ENCODE data around the gene EPS8L2.
A peak's percentile ranks its signal among the peaks of the same experiment; 100 is the strongest.
"Not testable (repeated sequence)": the region's sequence is repeated elsewhere in the genome, so short reads cannot be mapped to it uniquely, and the experiment has no call there.

The EPS8L2 gene

DNA sequence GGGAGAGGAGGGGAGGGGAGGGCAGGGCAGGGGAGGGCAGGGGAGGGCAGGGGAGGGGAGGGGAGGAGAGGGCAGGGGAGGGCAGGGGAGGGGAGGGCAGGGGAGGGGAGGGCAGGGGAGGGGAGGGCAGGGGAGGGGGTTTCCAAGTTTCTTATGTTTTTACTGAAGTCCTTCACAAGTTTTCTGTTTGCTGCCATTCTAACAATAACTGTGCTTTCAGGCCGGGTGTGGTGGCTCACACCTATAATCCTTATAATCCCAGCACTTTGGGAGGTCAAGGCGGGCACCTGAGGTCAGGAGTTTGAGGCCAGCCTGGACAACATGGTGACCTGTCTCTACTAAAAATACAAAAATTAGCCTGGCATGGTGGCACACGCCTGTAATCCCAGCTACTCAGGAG lies 15.8 kb upstream of the EPS8L2 start:
- DNase-seq (ENCODE audit: low read depth in 2 of 2) = not testable (repeated sequence)

DNA sequence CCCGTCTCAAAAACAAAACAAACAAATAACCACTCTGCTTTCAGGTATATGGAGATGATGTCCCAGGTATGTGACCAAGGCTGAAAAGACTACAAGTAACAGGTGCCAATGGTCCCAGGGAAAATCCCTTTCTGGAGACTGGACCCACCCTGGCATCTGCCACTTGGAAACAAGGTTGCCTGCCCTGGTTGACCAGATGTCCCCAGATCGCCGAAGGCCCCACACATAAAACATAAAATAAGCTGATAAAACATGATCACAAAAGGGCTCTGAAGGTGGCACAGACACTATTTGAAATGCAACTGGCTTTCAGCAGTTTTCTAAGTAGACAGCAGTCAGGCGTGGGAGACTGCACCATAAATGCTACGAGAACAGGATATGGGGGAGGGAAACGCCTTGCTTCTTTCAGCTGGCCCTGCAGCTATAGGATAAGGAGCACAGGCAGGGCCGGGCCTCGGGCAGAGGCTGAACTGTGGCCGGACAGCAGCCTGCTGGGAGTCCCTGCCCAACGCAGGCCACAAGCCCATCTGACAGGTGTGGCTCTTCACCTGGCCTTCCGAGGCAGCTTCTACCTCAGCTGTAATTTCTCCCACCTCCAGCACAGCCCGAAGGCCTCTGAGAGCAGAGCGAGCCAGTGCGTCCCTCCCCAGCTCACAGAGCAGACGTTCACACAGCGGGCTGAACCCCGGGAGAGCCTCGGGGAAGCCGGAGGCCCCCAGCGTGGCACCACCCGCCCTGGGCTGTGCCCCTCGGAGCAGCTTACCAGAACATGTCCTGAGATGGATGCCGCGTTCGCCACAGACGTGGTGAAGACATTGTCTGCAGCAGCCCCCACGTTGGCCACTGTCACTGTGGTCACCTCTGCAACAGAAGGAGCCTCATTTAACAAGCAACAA lies 15.0 kb upstream of the EPS8L2 start:
- DNase-seq (ENCODE audit: low read depth in 2 of 2) = no peak

DNA sequence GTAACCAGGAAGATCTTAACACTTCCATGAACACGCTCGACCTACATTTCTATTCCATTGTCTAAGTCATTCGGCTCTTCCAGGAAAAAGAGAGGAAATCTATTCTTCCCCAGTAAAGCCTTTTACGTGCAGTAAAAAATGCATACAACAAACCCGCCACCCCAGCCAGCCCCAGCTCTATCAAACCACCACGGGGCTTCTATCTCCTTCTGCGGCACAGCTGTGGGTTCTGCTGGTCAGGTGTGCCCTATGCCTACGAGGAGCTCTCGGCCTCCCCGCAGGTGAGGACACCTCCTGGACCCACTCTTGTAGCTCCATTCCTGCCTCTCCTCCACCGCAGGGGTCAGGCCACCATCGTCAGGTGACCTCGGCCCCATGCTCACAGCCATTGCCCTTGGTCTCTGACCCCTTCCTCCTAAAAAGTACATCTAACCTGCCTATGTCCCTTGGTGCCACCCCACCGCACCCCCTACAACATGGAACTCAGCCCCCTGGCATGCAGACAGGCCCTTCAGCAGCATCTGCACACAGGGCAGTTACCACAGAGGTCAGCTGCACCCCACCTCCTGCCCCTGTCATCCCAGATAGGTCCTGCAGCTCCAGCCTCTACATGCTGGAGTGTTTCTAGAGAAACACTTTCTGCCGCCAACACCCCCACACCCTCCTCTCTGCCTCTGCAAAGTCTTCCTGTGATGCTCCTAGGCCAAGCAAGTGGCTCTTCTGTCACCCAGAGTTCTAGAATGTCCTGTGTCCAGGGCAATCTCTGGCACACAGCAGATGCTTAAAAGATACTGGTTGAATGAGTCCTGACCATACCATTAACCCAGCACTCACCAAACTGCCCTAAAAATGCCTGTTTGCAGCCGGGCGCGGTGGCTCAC lies 14.1 kb upstream of the EPS8L2 start:
- no peak for DNase-seq (ENCODE audit: low read depth in 2 of 2)

DNA sequence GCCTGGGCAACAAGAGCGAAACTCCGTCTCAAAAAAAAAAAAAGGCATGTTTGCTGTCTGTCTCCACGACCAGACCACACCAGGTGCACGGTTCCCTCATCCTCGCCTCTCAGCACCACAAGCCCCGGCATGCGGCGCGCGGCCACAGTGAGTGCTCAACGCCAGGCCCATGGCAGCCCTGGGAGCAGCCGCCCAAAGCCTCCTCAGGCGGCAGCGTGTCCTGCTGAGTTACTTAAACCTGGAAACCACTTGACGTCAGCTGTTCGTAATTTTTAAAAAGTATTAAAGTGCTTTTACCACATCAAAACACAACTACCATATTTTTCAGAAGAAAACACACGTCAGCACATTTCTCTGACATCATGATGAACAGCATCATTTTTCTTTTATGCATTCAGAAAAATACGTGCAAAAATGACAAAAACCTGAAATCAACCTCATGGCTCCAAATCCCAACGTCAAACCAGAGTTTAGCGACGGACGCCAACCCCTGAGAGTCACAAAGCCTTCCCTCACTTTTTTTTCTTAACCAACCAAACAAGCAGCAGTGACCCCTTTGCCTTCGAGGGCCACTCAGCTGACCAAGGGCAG lies 13.1 kb upstream of the EPS8L2 start:
- DNase-seq (ENCODE audit: low read depth in 2 of 2) = no peak

DNA sequence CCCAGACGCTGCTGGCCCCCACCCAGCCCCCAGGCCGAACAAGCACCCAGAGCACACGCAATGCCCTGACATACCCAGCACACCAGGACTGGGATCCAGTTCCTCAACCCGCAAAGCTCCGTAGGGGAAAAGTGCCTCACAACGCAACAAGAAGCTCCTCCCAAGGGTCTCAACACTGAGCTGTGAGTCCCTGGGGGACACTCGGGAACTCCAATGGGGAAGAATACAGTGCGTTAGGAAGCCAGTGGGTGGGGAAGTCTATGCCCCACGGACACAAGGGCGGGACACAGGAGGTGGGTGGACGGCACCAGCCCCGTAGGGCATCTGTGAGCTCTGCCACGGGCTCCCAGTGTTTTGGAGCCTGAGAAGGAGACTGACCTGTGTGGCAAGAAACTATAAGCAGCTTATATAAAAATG lies 12.6 kb upstream of the EPS8L2 start:
- DNase-seq (ENCODE audit: low read depth in 2 of 2) = no peak

DNA sequence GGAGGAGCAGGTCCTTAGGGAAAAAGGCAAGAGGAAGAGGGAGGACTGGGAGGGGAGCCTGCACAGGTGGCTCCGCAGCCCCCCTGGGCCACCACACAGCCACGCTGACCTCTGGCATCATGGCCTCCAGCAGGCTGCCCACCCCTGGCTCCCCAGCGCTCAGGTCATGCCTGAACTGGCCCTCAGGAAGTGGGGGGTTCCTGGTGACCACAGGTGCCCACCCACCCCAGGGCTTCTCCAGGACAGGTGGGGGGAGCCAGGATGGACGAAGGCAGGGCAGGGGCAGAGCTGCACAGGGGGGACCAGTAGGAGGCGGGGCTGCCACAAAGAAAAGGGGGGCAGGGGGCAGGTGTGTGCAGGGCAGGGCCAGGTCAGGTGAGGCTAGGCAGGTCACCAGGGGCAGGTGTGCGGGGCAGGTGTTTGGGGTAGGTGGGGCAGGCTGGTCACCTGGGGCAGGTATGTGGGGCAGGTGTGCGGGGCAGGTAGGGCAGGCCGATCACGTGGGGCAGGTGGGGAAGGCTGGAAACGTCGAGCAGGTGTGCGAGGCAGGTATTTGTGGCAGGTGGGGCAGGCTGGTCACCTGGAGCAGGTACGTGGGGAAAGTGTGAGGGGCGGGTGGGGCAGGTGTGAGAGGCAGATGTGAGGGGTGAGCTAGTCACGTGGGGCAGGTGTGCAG lies 12.0 kb upstream of the EPS8L2 start:
- DNase-seq (ENCODE audit: low read depth in 2 of 2) = no peak

DNA sequence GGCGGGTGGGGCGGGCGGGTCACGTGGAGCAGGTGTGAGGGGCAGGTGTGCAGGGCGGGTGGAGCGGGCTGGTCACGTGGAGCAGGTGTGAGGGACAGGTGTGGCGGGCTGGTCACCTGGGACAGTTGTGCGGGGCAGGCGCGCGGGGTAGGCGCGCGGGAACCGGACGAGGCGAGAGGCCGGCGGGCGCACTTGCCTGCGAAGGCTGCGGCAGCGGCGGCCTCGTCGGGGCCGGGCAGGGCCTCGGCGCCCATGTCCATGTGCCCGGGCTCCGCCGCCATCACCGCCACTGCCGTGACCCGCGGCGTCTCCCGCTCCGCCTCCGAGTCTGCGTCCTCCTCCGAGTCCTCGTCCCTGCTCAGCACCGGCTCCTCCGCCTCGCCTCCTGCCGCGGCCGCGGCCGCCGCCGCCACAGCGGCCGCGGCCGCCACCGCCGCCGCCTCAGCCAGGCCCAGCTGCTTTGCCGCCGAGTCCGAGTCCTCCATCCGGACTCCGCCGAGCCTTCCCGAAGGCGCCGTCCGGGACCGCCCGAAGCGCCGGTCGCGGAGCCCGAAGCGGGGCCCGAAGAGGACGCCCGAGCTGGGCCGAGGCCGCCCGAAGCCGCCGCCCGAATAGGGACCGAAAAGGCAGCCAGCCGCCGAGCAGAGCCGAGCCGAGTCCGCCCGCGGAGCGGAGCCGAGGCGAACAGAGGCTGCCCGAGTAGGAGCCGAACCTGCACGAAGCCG lies 11.3 kb upstream of the EPS8L2 start, which contains the start of gene DEAF1:
TSS of gene DEAF1 (minus strand) at position 660 of the 725 bp plus-strand sequence. CDS start at position 485, 175 bp downstream.
- DNase-seq (ENCODE audit: low read depth in 2 of 2) = peak; percentile 99

DNA sequence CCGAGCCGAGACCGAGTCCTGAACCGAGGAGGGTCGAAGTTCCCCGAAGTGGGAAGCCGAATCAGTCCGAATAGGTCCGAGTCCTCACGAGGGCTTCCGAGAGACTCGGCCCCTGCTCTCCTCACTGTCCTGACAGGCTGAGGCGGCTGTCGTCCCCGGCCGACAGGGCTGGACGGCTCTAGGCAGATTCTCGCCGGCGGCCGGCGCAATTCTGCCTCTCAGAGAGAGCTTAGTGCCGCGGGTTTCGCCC lies 10.8 kb upstream of the EPS8L2 start:
- no peak for DNase-seq (ENCODE audit: low read depth in 2 of 2)

DNA sequence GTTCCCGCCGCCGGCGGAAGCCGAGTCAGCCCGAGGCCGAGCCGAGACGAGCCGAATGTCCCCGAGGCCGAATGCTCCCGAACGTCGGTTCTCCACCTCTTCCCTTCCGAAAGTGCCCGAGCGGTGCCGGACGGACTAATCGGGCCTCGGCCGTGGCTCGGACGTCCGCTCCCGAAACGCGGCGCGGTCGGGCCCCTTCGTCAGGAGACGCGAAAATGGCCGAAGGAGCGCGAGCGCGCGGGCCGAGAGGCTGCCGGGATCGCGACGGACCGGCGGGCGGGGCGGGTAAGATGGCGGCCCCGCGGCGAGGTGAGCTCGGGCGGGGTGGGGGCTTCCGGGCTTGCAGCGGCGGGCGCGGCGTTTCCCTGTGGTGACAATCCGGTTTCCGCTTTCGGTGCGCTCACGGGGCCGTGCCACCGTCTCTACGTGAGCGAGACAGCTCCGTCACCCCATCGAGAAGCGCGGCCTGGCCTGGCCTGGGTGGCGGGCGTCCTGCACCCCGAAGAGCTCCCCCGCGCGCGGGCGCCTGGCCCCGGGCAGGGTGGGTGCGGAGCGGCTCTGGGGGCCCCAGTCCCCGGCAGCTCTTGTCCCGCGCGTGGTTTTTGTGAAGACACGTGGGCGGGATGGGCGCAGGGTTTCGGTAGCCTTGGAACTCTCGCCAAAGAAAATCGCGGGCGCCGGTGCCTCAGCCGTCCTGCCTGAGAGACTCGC lies 10.3 kb upstream of the EPS8L2 start, which contains the start of gene TMEM80:
TSS of gene TMEM80 (plus strand) at position 279 of the 711 bp plus-strand sequence. CDS start at position 291, 12 bp downstream.
- DNase-seq (ENCODE audit: low read depth in 2 of 2) = peak; percentile 97

DNA sequence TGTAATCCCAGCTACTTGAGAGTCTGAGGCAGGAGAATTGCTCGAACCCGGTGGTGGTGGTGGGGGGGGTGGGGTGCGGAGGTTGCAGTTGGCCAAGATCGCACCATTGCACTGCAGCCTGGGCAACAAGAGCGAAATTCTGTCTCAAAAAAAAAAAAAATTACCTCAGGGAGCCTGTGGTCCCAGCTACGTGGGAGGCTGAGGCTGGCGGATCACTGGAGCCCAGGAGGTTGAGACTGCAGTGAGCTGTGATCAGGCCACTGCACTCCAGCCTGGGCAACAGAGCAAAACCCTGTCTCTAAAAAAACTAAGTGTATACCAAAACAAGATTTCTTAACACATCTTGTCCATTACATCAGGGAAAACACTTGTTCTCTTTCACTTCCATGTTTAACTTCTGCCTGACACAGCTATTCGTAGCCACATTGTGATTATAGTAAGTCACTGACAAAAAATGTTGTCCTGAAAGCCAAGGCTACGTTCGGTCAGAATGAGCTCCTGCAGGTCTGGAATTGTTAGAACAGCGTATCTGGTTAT lies 9.0 kb upstream of the EPS8L2 start:
- no peak for DNase-seq (ENCODE audit: low read depth in 2 of 2)

DNA sequence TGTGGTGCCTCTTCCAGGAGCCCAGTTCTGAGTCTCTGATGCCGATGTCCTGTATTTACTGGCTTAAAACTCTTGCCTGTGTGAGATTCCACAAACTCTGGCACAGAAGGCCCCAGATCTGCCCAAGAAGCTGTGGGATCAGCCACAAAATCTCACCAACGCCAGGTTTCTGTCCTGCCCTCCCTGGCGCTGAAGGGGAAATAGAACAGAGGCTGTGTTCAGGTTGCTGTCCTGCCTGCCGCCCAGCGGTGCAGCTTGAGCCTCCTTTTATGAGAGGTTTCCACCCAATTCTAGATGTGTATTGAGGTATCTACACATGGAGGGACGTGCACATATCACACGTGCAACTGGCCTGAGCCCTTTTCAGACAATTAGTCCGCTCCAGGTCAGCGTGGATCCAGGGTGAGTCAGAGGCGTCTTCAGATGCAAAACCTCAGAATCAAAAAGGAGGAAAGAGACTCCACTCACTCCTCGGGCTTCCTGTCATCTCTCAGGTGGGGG lies 8.2 kb upstream of the EPS8L2 start:
- no peak for DNase-seq (ENCODE audit: low read depth in 2 of 2)

DNA sequence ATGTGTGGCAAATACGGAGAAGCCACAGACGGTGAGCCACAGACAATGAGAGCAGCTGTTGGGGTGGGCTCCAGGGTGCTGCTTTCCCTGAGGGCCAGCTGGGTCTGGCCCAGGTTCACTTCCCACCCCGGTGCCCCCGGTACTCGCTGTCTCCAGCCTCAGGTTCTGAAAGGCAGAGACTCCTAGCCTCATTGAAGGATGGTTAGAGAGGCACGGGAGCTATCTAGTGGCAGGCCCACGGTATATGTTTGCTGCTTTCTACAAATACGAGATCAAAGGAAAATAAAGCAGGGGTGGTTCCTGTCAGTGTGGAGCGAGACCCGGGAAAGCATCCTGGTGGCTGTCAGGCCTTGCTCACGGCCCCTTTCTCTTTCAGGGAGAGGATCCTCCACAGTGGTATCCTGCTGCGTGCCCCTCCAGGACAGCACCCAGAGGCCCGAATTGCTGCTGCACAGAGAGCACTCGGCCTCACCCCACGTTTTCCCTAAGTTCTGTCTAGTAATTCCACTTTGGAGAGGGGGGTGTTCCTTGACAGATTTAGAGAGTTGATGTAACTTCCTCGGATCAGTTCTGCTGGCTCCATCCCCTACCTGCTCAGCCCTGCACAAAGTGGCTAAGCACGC lies 7.4 kb upstream of the EPS8L2 start:
- DNase-seq (ENCODE audit: low read depth in 2 of 2) = no peak

DNA sequence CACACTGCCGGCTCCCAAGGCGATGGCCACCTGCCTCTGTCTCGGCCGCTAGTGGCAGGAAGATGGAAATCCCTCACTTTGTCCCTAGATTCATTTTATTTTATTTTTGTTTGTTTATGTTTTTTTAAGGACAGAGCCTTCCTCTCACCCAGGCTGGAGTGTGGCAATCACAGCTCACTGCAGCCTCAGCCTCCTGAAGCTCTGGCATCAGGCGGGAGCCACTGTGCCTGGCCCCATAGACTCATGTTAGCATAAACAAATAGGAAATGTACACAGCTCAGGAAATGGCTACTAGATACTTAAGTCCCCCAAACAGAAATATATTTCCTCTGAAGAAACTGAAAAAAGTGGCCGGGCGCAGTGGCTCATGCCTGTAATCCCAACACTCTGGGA lies 6.9 kb upstream of the EPS8L2 start:
- DNase-seq (ENCODE audit: low read depth in 2 of 2) = no peak

DNA sequence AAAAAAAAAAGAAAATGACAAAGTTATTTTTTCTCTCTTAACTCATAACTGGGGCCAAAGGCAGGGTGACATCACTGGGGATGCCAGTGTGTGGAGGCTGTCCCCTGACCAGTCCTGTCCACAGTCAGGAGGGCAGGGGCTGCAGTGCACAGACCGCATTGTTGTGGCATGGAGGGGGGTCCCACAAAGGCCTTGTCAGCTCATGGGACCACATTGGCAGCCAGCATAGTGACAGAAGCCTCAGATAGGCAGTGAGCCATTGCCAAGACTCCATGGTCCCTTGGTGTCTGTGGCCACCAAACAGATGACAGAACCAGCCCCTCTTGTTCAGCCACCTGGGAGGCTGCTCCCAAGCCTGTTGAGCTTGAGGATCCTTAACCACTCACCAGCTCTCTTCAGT lies 6.3 kb upstream of the EPS8L2 start:
- no peak for DNase-seq (ENCODE audit: low read depth in 2 of 2)

DNA sequence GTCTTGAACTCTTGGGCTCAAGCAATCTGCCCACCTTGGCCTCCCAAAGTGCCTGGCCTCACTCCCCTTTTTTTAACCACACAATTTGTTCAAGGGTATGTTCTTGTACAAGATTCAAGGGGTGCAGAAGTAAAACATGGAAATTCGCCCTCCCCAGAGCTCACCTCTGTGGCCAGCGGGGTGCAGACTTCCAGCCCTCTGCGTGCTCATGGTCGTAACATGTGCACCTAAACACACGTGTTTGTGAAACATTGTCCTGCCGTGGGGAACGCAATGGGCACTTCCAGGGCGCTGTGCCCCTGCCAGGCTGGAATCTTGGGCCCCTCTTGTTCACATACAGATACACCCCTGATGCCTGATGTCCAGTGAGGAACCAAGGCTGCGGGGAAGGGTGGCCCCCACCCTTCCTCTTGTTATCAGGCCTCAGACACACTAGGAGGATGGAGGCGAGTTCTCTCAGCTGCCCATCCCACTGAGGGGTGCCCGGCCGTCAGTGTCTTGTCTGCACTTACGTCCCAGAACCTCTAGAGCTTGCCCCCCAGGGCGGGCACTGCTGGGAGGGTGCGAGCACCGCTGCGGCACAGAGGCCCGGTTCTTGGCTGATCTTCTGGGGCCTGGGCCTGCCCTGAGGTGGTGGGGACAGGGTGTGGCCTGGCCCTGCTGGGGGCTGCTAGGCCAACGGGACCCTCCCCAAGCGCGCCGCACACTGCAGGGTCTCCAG lies 4.1 kb upstream of the EPS8L2 start:
- DNase-seq (ENCODE audit: low read depth in 2 of 2) = no peak

DNA sequence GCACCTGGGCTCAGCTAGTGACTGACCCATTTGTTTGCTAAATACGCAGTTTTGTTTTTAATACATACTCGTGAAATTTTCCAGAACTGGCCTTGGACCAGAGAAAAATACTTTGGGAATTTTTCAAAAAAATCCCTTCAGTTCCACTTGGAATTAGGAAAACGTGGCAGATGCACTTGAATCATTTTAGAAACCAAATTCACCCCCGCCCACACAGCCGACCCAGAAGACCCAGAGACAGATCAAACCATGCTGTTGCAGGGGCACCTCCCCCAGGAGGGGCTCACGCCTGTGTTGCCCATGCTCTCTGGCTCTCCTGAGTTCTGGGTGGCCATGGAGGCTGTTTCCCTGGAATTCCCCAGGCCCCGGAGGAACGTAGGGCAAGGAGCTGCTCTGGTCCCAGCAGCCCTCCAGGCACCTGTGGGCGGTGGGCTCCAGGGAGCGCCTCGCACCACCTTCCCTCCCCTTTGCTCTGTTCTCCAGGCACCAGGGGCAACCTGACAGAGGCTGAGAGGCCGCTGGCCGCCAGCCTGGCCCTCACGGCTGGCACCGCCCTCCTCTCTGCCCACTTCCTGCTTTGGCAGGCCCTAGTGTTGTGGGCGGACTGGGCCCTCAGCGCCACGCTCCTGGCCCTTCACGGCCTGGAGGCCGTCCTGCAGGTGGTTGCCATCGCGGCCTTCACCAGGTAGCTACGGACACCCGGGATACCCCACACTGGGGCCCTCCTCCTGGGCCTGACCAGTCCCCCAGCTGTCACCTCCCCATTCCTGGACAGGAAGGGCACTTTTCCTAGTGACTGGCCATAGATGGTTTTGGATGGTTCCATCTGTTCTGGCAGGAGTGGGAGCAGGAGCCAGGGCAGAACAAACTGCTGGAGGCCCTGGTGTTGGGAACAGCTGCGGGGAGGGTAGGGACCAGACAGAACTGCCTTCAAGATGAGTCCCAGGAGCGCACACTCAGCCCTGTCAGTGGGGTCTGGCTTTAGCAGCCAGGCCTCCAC lies 3.3 kb upstream of the EPS8L2 start:
- DNase-seq (ENCODE audit: low read depth in 2 of 2) = no peak

DNA sequence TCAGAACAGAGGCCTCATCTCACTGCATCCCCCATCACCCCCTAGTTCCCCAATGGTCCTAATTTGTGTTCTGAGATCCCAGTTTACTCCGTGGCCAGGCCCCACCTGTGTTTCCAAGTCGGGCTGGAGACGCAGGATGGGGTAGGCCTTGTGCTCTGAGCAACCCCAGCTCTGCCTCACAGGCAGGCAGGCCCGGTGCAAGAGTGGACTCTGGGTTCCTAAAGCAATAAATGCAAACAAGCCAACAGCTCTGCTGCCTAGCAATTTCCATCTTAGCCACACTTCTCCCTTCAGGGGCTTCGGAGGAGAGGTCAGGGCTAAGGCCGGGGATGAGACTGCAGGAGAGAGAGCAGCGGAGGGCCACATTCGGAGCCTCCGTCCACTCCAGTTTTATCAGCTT lies 2.5 kb upstream of the EPS8L2 start:
- no peak for DNase-seq (ENCODE audit: low read depth in 2 of 2)

DNA sequence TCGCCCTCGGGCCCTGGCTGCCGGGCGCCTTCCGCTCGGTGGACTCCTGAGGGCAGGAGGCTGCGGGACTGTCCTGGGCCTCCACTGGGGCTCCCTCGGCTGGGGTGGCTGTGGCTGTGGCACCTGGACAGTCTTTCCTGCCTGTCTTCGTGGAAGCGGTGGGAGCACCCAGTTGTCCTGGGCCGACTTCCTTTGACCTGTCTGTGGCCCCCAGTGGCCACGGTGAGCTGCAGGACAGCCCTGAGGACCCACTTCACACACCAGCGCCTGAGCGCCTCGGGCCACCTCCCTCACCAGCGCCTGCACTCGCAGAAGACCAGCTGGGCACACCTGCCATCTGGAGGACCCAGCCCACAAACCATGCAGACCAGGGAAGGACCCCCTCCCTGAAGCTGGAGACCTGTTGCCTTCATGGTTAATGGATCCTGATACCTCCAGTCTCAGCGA lies 1.8 kb upstream of the EPS8L2 start:
- DNase-seq (ENCODE audit: low read depth in 2 of 2) = no peak
